IMR-90 (cell line): Measurements from ENCODE around the gene TBCK. TPM values are rescaled to one million over a fixed set of nuclear protein-coding genes. Genes with fewer than 3 reads are reported as not detected.

ENCODE experiments used
- CEBPB ChIP-seq: IDR thresholded peaks from 2 replicates; pipeline ENCODE4 v1.6.1; 2012; ENCODE audit warnings: low read depth, low read length, improper control_type of control experiment
- CHD1 ChIP-seq: IDR thresholded peaks from 2 replicates; pipeline ENCODE4 v1.6.1; 2012; ENCODE audit warnings: low read depth, low read length, improper control_type of control experiment
- FOS ChIP-seq: fragments of 150-350 bp; IDR thresholded peaks from 2 replicates; pipeline ENCODE4 v1.6.1; 2016; ENCODE audit warnings: low read depth, low read length
- NFE2L2 ChIP-seq: fragments of 150-350 bp; IDR thresholded peaks from 2 replicates; pipeline ENCODE4 v1.6.1; 2016; ENCODE audit warnings: low read depth, mild to moderate bottlenecking, low read length
- POLR2A ChIP-seq: IDR thresholded peaks from 2 replicates; pipeline ENCODE4 v1.6.1; 2012; ENCODE audit warnings: mild to moderate bottlenecking, low read depth, low read length
- SMC3 ChIP-seq: fragments of 150-350 bp; IDR thresholded peaks from 2 replicates; pipeline ENCODE4 v1.6.1; 2016; ENCODE audit warnings: low read depth, mild to moderate bottlenecking, antibody characterized with exemption, low read length, moderate library complexity
- polyA plus RNA-seq, 3 experiments: library from polyadenylated mRNA; depleted of rRNA; stranded (reverse); fragments of >200 nt; gene quantifications; 2 replicates each; pipeline ENCODE4 v1.2.3, GENCODE V29; 2012; ENCODE audit warnings: low replicate concordance in 1 of 3
- total RNA-seq: library from RNA; depleted of rRNA; stranded (reverse); fragments of >200 nt; gene quantifications from 2 replicates; pipeline ENCODE4 v1.2.3, GENCODE V29; 2012

The TBCK gene
- total and polyA plus RNA-seq, 2 of the 4 experiments (the other 2 are of a cell fraction): 10.7 to 29.9 TPM

GRCh38 chr4:106315968-106316772 is at the start of gene TBCK, which contains the start of gene AIMP1 (continued):
- TF ChIP-seq CHD1 (0 out of 2 replicates have a peak, but pooled peaks have one; percentile 34), SMC3 (no peak), NFE2L2 (no peak), CEBPB (no peak), POLR2A (peak; percentile 88), FOS (no peak)
